ENCODE results near the gene INO80C.

INO80C gene

DNA sequence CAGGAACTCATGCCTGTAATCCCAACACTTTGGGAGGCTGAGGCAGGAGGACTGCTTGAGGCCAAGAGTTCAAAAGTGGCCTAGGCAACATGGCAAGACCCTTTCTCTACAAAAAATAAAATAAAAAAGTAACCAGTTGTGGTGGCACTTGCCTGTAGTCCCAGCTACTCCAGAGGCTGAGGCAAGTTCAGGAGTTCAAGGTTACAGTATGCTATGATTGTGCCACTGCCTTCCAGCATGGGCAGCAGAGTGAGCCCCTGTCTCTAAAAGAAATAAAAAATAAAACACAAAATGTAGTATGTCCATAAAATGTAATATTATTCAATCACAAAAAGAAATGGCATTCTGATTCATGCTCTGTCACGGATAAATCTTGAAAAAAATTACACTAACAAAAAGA, 11.9 kb downstream of the INO80C start:
- no peak for DNase-seq

DNA sequence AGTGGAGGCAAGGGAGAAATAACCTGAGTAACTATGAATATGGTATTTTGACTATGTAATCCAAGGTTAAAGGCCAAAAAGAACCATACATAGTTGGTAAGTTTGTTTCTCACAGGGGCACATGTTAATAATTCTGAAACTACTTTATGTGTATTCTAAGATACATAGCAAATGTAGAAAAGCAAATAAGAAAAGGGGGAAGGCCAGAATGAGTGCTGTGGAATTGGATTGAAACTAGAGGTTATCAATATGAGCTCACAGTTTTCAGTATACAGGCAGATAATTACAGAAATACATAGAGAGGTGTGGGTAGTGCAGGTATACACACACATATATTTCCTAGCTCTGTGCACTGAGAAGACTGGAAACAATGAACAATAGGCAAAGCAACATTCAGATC, 13.7 kb downstream of the INO80C start:
- DNase-seq: no peak

DNA sequence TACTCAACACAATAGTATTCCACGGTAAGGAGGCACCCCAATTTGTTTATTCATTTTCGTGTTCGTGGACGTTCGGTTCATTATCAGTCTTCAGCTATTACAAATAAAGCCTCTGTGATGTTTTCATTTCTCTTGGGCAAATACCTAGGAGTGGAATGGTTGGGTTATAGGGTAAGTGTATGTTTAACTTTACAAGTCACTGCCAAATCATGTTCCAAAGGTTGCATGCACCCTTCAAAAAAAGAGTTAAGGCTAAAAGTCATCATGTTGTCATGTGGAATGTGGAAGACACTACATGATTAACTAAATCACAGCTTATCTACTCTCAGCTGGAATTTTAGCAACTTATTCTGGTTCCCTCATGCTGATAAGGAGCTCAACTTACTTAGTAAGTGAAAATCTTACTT, 15.8 kb downstream of the INO80C start:
- no peak for DNase-seq

DNA sequence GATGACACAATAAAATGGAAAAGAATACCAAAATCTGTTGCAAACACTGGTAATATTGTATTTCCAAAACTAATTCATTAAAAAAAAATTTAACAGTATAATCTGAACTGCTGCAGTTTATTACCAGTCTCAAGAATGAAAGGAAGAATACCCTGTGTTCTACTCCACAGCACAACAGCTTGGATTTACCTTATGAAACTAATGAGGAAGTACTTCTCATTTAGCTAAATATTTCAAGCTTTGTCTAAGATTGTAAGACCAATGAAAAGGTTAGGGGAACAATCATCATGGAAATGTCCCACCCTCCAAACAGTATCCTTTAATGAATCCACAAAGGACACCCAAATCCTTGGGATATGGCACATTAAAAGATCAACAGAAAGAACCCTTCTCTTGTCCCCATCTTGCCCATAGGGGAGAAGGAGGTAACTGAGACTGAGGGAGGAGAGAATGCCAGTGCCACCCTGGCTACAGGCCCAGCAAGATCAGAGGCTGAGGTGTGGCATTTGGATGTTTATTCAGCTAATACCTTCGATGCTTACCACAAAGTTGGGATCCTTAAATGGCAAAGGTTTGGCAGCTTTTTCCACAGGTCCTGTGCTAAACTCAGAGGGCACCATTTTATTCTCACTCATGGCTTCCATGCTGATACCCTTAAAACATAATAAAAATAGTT, 17.7 kb downstream of the INO80C start:
- no peak for DNase-seq

DNA sequence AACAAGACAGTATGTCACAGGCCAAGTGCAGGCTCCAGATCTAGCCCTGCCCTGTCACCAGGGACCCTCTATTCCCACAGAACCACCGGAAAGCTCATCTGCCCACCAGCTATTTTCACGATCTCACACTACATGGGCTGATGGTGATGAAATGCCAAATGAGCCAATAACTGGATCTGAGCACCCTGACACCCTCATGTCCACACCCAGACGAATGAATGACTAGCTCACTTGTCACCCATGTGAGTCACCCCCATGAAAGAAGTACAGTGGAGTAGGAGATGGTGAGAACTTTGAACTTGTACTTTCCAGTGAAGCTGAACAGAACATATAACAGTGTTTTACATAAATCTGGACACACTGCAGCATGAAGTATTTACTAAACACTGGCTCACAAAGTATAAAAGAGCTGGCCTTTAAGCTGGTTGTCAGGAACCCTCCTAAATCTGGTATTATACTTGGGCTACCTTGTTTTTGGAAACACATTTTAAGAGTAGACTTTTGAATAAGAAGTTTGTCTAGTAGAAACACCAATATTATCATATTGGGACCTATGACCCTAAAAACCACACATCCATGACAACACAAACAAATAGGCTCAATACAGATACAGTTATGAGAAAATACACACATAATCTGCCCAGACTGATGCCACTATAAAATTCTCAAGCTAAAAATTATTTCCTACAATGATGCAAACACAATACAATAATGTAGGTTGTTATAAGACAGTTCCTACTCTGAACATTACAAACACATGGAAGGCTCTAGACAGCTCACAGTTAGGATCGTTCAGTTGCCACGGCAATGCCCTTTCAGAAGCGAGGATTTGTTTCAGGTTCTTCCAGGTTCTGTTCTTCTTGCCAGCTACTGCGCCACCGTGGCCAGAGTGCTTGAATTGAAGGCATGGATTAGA, 19.0 kb downstream of the INO80C start:
- DNase-seq: peak in 1 of 3 experiments; percentile 14

DNA sequence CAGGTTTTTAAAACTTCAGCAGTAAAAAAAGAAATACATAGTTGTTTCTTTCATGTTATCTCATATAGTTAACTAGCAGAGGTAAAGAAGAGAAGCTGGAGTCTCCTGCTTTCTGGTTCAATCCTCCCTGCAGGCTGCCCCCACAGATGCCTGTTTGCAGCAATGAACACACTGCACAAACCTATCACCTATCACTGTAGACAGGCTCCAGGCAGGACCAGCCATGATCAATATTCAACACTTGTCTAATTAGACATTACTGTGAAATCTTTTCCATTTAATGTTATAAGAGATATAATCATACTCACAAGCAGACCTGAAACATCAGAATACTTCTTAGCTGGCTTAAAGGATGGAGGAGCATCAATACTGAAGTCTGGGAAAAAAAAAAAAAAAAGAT, 19.8 kb downstream of the INO80C start:
- no peak for DNase-seq

DNA sequence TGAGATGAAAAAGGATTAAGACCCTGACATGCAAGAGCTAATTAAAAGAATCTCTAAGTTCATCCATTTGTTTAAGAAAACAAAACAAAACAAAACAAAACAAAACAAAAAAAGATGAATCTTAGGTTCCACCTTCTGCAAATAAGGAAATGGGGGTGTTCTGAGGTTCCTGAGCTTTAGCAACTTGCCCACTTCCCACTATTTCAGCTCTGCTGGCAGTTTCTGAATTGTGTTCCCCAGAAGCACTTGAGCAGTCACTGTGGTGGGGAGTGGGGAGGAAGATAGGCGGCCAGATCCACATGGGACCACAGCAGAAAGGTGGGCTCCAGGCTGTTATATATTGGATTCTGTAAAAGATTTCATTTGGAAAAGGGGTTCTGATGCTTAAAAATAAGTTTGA, 20.3 kb downstream of the INO80C start:
- DNase-seq: no peak

DNA sequence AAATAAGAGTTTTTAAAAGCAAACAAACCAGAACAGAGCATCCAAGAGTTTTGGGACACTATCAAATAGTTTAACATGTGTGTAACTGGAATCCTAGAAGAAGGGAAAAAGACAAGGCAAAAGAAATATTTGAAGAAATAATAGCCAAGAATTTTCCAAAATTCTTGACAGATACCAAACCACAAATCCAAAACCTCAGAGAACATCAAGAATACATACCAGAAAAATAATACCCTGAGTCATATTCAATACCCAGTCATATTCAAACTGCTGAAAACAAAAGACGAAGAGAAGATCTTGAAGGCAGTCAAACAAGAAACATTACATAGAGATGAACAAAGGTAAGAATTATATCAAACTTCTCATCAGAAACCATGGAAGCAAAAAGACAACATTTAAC, 22.9 kb downstream of the INO80C start:
- DNase-seq: no peak

DNA sequence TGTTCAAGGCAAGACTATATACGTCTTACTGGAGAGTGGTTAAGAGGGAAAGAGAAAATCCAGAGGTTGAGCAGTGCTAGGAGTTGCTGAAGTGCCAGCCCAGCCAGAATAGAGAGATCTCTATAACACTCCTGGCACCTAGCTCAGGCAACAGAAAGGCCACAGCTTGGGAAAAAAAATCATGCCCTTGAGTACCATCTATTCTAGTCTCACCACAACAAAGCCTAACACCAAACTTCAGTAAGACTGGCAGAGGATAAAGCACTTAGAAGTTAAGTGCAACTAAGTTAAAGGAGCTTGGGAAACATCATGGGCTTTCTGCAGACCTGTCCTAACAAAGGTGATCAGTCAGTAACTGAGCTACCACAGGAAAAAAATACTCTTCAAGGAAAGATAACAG, 24.2 kb downstream of the INO80C start:
- DNase-seq: no peak

DNA sequence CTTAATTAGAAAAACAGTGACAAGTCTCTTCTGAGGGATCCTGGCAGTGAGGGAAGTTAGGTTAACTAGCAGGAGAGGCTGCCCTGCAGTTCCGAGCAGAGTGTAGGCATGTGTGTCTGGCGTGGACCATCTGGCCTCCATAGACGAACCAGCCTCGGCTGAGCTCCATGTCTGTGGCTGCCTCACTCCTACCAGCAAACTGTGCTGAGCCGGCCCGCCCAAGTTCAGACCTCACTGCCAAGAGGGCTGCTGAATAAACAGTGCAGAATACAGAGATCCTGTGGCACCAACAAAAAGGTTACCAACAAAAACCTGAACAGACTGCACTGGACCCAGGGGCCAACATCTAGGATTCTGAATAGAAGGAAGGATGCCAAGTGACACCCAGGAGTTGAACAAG, 27.3 kb downstream of the INO80C start:
- no peak for DNase-seq

DNA sequence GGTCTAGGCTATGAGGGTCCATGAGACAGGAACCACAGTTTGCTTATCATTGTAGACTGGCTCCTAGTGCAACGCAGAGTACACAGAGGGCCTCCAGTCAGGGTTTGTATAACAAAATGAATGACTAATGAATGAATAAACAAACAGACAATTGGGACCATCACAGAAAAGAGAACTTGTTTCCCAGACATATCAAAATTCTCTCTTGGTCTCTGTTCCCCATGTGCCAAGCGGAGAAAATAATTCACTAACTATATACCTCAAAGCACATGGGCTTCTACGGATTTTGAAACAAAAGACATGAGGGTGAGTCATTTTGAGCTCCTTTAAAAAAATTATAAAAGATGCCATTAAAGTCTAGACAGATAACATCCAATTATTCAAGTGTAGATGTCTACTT, 28.0 kb downstream of the INO80C start:
- DNase-seq: no peak

DNA sequence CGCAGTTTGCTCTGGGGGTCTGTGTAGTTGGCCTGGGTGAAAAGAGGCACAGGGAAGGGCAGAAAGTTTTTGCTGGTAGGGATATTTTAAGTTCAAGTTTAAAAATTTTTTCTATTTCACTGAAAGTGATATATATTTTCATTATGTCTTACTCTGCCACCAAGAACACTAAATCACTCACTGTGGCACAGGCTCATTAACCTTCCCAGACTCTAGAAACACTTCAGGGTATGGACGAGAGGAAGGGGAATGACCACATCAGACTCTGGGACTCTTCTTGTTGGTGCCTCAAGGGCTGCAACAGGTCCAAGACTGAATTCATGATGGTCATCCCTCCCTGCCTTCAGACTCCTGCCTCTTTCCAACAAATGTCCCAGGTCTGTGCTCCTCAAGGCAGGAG, 29.0 kb downstream of the INO80C start:
- no peak for DNase-seq

DNA sequence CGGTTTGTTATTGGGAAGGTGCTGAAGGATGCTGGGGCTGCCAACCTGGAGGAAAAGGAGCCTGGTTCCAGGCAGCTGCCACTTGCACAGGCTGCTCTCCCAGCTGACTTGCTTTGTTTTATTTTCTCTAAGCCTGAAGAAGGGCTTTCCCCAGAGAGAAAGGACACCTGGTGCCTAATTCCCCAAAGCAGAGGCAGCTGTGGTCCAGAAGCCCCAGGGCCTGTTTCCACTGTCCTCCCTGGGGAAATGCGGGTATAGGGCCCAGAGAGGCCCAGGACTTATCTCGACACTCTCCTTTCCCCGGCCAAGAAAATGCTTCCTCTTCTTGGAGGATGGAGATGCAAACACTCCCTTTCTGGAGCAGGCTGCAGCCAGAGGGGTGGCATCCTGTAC, 30.1 kb downstream of the INO80C start:
- peak in 1 of 3 experiments; percentile 15 for DNase-seq

DNA sequence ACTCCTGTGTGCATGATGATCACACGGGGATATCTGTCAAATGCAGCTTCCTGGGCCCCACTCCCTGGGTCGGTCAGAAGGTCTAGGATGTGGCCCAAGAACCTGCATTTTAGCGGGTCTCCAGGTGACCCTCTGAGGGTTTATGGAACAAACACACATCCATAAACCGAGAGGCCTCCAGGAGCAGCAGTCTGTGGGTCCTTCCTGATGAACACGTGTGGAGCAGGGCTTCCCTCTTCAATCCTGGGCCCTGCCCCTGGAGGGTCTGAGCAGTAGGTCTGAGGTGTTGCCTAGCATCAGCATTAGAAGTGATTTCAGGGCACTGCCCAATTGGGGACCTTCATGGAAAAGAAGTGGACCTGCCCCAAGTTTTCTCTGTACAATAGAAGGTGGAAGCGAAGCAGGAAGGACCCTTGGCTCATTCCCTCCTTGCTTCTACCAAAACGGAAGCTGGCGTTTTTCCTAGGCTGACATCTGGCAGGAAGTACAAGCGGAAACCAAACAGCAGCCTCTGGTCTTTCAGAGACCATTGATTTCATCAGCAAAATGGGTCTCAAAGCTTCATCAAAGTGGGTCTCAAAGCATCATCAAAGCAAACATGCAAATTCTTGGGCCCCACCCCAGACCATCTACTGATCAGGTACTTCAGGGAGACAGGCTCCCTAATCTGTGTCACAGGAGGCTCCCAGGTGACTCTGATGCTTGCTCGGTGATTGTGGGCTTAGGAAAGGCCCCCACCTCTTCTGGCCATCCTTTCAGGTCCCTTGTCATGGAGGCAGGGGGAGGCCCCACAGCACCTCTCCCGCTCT, 30.7 kb downstream of the INO80C start:
- no peak for DNase-seq

DNA sequence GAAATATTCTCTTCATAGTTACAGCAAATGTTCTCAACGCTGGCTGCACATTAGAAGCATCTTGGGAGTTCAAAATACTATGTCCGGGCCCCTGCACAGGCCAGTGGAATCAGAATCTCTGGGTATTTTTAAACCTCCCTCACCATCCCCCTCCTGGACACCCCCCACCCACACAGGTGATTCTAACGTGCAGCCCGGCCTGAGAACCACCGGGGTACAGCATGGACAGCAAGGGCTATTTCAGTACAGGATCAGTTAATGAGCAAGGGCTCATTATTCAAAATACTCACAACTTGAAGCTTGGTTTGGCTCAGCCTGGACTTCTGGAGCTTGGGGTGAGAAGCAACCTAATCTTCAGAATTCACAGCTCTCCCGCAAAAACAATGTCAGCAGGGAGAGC, 31.4 kb downstream of the INO80C start:
- no peak for DNase-seq

DNA sequence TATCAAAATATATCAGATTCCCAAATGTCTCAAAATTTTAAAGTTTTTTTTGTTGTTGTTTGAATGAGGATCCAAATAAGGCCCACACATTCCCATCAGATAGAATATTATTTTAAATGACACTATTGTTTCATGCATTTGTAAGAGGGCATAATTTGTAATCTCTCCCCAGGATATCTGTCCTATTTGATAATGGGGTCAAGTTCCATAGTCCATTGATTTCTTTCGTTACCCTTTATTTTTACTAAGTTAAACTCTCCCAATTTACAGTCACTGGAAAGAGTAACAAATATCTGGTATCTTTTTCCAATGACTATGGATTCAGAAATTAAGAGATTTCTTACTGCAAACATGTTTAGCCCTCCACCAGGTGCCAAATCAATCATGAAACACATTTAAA, 32.4 kb downstream of the INO80C start:
- no peak for DNase-seq

DNA sequence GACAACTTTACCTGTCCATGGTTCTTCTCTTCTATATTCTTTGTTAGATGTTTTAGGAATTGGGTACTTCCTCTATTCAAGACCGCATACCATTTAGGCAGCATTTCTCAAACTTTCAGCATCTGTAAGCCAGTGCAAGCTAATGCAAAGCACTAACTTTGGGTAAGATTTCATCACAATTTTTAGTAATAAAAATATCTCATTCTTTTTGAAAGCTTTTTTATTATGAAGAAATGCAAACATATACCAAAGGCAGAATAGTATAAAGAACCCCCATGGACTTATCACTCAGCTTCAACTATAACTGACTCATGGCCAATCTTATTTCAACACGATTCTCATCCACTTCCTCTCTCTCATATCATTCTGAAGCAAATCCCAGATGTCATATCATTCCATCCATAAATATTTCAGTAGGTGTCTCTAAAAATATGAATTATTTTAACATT, 32.9 kb downstream of the INO80C start:
- DNase-seq: no peak

DNA sequence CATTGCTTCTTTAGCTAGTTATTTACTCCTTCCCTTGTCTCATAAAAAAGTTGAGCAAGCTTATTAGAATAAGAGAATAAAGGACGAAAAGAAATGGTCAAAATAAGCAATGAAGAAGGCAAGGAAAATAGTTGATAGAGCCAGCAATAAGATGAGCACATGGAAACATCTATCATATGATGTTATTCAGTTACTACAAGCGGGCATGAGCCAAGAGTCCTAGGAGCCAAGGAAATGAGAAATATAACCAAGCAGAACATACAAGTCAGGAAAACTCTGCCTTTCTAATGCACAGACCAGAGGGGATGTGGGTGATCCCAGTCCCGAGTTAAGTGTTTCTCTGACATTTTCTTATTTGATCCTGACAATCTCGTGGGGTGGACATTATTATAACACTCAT, 33.9 kb downstream of the INO80C start:
- DNase-seq: no peak

DNA sequence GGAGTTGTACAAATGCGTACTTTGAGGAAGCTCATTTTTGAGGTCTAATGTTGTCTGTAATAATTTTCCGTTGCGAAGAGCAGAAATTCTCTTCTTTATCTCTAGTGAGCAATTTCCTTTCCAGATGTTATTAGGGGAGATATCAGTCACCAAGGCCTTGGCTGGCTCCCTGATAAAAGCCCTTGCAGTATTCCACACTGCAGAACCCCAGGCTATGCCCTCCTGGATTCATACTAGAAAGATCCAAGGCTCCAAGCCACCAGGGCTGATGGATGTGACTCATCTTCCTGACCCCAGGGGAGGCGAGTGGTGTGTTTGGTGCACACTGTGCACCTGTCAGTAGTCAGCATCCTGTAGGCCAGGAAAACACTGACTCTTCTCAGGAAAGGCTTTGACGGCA, 34.7 kb downstream of the INO80C start:
- peak in 2 of 3 experiments; percentile 10 to 14 for DNase-seq

DNA sequence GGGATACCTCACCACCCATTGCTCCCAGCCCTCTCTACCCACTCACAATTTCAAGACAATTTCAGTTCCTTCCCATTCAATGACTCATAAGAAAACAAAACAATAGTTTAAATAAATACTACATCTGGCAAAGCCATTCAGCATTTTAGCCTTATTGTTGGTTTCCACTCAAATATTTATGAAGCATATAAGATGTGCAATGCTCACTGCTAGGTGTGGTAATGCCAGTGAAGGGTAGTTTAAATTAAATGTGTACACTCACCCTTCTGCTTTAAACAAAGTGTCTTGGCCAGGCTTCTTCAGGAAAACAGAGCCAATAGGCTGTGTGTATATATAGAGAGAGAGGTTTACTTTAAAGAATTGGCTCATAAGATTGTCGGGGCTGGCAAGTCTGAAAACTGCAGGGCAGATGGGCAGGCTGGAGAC, 37.0 kb downstream of the INO80C start:
- DNase-seq: no peak

DNA sequence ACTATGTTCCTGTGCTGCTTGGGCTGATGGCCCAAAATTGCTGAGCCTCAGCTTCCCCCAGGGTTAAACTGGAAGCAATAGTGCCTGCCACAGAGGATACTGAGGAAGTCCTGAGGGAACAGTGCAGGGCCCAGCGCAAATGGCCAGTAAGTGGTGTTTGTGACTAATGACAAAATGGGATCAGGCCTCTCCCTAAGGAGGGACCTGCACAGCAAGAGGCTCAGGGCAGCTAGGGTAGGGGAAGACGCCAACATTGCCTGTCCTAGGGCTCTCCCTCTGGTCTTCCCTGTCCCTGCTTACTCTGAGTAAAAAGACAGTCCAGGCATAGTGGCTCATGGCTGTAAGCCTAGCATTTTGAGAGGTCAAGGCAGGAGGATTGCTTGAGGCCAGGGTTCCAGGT, 37.8 kb downstream of the INO80C start:
- no peak for DNase-seq

DNA sequence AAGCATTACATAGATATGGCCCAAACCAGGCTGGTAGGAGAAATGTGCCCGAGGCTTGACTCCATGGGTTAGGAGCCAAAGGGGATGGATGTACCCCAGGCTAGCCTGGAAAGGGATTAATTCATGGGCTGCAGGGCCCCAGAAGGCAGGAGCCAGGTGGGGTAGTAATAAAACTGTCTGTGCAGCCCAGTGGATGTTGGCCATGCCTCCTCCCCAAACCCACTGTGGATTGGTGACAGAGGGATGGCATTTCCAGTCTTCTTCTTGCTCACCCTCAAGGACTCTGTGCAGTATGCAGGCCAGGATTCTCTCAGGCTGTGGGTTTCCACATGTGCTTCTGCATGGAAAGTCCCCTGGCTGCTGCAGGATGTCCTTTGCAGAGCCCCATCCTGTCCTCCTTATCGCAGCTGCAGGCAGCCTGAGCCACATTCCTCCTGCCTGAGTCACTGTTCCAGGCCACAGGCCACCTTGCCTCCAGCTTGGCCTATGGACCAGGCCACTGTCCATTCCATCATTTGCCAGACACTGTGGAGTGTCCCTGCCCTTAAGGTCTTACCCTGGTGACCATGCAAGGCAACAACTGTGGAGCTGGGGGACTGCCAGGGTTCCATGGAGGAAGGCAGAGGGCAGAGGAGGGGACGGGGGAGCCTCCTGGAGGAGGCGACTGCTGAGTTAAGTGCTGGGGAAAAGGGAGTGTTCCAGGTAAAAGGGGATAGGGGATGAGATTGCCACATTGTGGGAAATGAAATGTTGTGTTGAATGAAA, 38.9 kb downstream of the INO80C start:
- DNase-seq: no peak

DNA sequence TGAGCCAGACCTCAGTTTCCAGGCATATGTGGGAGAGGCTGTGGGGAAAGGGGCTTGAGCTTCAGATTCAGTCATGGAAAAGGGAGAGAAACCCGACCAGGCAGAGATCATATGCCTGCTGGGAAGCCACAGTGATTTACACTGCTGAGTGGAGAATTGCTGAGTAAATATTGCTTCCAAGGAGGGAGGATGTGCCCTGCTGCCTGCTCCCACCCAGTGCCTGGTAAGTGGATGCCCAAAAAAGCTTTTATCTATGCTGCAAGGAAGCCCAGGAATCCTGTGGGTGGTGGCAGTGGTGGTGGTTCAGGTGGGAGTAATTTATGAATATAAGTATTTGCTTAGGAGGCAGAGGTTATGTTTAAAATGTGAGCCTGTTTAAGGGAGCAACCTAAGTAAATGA, 39.5 kb downstream of the INO80C start:
- peak; percentile 36 to 62 (median 39) for DNase-seq
